LNCAP (cell line): ENCODE measurements around the gene TAS2R60.

Experiments used
- TF ChIP-seq, protein P1 (sequence below): fragments of 450-650 bp; IDR thresholded peaks from 2 replicates; pipeline ENCODE4 v1.5.1; 2017; ENCODE audit warnings: mild to moderate bottlenecking

The TAS2R60 gene

DNA sequence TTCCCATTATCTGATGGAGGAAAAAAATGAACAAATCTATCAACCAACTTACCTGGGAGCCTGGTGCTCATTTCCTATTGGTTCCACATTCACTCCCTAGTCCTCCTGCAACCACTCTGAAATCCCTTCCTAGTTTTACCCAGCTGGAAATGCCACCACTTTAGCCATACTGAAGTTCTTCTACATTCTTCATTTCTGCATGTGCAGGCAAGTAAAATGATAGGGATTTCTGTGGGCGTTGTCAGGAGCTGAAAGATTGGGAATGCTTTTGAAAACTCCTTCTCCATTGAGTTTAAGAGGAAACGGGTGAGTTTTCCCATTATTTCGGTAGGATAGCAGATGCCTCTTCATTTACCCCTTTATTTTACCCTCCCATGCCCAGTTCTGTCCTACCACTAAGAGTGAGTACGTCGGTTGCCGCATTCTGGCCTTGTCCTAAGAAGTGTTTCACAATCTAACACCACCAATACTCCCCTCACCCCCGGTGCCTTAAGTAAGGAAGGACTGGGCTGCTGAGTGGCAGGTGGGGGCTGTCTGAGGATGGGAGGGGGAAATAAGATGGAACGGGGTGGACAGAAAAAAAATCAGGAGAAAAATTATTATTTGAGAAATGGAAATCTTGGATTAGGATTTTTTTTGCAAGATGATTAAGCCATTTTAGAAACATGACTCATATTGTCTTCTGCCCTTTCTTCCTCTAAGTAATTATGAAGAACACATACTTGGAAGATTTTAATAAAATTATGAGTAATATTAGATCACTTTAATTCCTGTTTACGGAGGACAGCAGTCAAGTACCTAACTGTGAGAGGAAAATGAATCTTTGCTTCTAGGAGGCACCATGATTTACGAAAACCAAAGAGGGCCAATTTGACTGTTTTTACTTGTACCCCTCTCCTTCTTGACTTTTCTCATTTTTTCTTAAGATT, 13.2 kb upstream of the TAS2R60 start:
- TF ChIP-seq, protein P1, sequence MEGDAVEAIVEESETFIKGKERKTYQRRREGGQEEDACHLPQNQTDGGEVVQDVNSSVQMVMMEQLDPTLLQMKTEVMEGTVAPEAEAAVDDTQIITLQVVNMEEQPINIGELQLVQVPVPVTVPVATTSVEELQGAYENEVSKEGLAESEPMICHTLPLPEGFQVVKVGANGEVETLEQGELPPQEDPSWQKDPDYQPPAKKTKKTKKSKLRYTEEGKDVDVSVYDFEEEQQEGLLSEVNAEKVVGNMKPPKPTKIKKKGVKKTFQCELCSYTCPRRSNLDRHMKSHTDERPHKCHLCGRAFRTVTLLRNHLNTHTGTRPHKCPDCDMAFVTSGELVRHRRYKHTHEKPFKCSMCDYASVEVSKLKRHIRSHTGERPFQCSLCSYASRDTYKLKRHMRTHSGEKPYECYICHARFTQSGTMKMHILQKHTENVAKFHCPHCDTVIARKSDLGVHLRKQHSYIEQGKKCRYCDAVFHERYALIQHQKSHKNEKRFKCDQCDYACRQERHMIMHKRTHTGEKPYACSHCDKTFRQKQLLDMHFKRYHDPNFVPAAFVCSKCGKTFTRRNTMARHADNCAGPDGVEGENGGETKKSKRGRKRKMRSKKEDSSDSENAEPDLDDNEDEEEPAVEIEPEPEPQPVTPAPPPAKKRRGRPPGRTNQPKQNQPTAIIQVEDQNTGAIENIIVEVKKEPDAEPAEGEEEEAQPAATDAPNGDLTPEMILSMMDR = no peak

DNA sequence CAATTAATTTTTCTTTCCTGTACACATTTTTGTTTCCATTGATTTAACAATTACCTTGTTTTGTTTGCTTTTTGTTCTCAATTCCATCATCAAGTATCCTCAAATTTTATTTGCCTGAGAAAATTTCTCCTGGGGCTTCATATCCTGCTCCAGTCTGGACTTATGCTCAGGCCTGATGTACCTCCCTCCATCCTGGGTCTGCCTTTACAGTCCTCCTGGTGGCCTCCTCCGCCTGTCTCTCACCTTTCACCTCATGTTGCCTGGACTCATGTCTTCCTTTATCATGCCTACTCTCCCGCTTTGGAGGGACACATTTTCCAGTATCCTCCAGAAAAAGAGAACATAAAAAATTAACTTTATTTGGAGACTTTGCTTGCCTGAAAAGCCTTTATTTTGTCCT, 12.1 kb upstream of the TAS2R60 start:
- TF ChIP-seq, protein P1 = no peak

DNA sequence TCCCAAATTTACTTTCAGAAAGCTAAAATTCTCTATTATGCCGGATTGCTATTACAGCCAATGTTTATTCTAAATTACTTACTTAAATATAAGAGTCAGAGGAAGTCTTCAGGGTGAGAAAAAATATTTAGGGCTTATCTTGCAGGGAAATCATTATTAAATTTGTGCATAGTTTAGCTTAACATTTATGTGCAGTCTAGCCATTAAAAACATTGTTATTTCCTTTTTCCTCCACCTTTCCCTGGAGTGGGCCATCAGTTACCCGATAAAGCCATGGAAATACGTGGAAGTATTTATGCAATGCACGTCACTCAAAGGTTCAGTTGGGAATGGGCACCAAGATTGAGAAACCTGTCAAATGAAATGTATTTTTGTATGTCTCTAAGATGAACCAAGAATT, 9.5 kb upstream of the TAS2R60 start:
- TF ChIP-seq, protein P1 = no peak

DNA sequence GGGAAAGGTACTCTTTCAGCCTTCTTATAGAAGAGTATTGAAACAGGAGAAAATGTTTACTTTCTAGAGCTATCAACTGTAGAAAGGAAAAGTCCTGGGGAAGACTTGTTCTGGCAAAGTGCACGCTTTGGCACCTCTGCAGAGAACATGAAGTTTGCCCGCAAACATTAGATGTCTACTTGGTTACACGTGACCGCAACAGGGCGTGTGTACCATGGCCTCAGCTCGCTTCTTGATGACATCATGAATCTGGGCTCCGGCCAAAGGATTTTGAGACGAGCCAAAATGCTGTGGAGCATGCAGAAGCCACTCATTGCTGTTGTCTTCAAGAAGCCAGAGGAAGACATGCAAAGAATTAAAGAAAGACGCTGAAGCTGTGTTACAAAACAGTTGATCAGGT, 8.6 kb upstream of the TAS2R60 start:
- TF ChIP-seq, protein P1 = no peak

DNA sequence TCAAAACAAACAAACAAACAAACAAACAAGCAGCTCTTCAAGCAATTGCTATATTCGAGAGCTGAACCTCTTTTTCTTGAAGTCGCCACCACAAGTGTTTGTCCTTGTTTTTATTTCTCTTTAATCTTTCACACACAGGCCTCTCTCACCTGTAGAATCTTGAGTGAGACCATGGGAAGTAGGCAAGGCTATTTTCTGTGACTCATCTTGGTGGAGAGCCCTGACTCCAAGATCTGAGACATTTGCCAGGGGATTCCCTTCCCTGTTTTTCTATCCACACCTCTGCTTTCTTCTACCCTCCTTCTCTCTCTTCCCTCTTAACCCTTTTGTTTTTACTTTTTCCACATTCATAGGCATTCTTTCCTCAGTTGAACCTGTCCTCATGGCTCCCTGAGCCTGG, 8.0 kb upstream of the TAS2R60 start:
- TF ChIP-seq, protein P1 = no peak

DNA sequence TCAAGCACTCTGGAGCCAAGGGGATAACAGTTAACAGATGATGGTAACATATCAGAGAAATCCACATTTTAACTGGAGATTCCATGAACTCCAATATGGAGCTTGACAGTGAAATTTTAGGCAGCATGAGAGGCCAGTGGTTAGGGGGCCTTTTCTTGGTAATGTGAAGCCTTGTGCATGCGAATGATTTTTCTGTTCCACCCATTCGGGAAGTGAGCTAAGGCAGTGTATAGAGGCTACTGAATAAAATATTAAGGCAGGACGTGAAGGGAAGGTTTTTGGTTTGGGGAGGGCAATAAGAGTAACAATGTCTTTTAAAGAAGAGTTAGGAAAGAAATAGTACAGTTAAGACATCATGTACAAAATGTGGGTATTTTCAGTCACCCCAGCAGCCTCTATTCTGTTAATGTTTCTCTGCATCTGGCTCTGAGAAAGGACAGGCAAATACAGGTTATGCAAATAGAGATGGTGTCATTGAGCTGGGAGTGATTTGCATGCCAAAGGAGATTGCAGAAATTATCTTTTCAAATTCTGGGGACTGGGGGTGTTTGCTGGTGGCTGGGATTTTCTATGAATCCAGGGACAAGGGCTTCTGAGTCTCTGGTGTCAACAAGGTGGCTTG, 6.8 kb upstream of the TAS2R60 start:
- TF ChIP-seq, protein P1 = no peak

DNA sequence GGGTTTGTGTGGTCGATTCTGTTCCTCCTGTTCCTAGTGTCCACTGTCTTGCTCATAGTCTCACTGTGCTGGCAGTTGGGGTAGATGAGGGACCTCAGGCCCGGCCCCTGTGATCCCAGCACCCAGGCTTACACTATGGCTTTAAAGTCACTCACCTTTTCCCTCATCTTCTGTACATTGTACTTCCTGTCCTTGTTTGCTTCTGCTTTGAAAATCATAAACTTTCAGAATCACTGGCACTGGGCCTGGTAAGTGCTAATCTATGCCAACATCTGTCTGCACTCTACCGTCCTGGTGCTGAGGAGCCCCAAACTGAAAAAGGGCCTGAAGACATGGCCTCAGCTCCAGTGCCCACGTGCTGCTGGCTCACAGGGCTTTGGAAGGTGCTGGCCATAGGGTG, 5.7 kb upstream of the TAS2R60 start:
- TF ChIP-seq, protein P1 = no peak
